ENCODE data around the gene ATP1B2.

ATP1B2 gene

DNA sequence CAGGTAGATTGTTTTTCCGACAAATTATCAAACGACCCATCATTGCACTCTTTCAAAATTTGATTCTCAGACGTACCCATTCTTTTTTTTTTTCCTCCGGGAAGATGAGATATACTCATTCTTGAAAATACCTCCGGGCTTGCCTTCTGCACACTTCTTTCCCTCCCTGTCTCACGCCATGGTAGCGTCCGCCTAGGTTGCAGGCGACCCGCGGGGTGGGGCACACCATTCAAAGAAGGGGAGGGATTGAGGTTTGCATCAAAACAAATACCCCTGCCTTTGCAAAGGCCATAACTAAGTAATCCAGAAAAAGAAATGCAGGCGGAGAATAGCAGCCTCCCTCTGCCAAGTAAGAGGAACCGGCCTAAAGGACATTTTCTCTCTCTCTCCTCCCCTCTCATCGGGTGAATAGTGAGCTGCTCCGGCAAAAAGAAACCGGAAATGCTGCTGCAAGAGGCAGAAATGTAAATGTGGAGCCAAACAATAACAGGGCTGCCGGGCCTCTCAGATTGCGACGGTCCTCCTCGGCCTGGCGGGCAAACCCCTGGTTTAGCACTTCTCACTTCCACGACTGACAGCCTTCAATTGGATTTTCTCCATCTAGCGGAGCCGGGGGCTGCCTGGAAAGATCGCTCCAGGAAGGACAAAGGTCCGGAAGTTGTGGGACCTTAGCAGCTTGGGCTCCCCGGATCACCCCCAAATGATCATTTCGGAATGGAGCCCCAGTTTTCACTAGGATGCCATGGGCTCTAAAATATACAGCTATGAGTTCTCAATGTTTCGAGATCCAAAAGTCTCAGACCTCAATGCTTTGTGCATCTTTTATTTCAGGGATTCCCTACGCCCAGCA, 35.7 kb downstream of the ATP1B2 start:
- peak; percentile 89 for DNase-seq

DNA sequence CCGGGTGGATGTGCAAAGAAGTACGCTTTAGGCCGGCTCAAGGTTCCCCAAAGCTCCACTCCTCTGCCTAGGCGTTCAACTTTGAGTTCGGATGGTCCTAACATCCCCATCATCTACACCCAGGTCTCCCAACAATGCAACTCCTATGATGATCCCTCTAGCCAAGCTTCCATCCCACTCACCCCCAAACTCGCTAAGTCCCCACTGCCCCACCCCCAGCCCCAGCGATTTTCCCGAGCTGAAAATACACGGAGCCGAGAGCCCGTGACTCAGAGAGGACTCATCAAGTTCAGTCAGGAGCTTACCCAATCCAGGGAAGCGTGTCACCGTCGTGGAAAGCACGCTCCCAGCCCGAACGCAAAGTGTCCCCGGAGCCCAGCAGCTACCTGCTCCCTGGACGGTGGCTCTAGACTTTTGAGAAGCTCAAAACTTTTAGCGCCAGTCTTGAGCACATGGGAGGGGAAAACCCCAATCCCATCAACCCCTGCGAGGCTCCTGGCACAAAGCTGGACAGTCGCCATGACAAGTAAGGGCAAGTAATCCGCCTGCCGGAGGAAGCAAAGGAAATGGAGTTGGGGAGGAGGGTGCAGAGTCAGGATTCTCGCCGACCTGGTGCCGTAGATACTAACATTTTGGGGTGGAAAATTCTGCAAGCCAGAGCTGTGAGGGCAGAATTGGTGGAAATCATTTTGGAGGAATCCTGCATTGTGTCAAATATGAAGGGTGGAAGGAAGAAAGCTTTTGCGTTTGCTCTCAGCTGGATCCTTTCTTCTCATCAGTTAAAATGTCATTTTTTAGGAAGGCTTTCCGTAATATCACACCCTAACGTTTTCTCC, 36.6 kb downstream of the ATP1B2 start, which contains the start of gene TP53:
TSS of gene TP53 (minus strand) at position 419 of the 836 bp plus-strand sequence. CDS start 10,896 bp downstream, outside the sequence.
- DNase-seq = peak; percentile 94

DNA sequence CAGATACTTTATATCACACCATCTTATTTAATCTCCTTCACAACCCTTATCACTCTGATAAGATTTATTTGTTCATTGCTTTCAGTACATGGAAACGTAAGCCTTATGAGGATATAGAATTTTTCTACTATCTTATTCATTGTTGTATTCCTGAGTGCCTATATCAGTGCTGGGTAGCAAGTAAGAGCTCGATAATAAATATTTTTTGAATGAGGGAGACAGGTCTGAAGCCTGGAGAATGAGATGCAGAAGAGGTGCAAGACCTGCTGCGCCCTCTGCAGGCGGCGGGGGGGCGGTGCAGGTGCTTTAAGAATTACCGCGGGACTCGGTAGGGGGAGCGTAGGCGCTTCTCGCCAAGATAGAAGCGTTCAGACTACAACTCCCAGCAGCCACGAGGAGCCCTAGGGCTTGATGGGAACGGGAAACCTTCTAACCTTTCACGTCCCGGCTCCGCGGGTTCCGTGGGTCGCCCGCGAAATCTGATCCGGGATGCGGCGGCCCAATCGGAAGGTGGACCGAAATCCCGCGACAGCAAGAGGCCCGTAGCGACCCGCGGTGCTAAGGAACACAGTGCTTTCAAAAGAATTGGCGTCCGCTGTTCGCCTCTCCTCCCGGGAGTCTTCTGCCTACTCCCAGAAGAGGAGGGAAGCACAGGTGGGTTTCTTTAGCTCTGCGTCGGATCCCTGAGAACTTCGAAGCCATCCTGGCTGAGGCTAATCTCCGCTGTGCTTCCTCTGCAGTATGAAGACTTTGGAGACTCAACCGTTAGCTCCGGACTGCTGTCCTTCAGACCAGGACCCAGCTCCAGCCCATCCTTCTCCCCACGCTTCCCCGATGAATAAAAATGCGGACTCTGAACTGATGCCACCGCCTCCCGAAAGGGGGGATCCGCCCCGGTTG, 37.4 kb downstream of the ATP1B2 start, which contains the start of gene WRAP53:
TSS of gene WRAP53 (plus strand) at position 570 of the 900 bp plus-strand sequence. CDS start at position 742, 172 bp downstream.
- peak; percentile 99 for DNase-seq

DNA sequence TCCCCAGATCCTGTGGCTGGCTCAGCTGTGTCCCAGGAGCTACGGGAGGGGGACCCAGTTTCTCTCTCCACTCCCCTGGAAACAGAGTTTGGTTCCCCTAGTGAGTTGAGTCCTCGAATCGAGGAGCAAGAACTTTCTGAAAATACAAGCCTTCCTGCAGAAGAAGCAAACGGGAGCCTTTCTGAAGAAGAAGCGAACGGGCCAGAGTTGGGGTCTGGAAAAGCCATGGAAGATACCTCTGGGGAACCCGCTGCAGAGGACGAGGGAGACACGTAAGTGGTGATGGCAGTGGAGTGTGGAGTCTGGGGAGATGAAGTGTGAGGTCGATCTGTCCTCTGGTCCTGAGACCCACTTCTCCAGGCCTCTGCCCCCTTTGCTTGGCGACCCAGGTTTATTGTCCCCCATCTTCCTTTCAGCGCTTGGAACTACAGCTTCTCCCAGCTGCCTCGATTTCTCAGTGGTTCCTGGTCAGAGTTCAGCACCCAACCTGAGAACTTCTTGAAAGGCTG, 38.1 kb downstream of the ATP1B2 start:
- DNase-seq = no peak

DNA sequence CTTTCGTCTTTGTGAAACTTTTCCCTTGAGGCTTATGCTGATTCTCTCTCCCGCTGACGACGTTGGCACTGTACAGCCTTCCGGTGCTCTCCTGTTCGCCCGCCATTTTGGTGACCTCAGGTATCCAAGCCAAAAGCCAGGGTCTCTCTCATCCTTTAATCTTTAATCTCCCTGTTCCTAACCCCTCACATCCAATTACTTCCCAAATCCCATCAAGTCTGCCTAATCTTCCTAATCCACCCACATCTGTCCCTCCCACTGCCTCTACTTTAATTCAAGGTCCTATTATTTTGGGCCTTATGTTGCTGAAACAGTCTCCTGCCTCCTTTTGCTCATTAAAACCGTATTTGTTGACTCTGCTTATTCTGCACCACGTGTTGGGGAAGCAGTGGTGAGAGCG, 44.9 kb downstream of the ATP1B2 start:
- no peak for DNase-seq

DNA sequence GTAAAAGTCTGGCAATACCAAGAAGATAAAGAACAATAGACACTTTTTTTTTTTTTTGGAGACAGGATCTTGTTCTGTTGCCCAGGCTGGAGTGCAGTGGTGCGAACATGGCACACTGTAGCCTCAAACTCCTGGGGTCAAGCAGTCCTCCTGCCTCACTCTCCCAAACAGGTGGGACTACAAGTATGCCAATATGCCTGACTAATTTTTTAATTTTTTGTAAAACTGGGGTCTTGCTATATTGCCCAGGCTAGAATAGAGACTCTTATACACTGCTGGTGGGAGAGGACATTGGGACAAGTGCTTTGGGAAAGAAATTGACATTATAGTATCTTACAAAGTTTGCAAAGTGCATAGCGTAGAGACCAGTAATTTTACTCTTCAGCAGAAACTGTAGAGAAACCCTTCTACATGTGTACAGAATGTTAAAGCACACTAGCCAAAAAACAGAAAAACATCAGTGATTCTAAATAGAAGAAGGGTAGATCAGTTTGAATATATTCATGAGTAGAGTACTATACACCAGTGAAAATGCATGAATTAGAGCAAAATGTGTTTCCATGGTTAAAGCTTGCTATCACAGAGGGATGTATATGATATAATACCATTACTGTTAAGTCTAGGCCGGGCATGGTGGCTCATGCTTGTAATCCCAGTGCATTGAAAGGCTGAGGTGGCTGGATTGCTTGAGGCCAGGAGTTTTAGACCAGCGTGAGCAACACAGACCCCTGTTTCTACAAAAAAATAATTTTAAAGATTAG, 47.3 kb downstream of the ATP1B2 start:
- no peak for DNase-seq

DNA sequence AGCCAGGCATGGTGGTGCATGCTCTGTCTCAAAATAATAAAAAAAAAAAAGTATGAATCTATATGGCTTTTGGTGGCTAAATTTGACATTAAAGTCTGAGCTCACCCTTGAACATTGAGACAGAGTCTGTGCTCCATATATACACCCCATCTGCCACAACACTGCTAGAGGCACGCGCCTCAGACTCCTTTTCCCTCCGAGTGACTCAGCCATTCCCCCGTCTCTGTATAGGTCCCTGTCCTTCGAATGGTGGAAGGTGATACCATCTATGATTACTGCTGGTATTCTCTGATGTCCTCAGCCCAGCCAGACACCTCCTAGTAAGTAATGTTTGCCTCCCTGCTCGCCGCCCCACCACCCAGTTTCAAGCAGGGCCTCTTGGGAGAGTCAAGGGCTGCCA, 49.8 kb downstream of the ATP1B2 start:
- DNase-seq = no peak

DNA sequence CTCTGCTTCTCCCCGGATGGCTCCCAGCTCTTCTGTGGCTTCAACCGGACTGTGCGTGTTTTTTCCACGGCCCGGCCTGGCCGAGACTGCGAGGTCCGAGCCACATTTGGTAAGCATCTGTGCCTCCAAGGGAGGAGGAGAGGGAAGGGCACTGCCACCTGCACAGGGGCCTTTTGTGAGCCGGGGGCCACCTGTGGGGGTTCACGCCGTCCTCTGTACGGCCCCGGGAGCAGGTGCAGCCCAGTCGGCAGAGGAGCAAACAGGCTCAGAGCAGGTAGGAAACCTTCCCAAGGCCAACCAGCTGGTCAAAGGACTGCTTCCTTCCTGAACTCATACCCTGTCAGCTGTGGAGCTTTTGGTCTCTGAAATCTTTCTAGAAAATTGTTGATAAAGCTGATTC, 51.0 kb downstream of the ATP1B2 start:
- no peak for DNase-seq

DNA sequence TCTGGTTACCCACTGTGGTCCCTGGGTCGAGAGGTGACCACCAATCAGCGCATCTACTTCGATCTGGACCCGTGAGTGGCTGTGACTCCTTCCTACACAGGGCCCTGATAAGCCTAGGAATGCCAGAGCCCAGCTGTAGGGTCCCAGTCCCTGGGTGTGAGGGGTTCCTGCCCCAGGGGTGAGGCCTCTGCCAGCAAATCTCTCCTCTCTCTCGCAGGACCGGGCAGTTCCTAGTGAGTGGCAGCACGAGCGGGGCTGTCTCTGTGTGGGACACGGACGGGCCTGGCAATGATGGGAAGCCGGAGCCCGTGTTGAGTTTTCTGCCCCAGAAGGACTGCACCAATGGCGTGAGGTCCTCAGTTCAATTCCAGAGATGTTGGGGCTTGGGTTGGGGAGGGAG, 52.0 kb downstream of the ATP1B2 start:
- DNase-seq = no peak

DNA sequence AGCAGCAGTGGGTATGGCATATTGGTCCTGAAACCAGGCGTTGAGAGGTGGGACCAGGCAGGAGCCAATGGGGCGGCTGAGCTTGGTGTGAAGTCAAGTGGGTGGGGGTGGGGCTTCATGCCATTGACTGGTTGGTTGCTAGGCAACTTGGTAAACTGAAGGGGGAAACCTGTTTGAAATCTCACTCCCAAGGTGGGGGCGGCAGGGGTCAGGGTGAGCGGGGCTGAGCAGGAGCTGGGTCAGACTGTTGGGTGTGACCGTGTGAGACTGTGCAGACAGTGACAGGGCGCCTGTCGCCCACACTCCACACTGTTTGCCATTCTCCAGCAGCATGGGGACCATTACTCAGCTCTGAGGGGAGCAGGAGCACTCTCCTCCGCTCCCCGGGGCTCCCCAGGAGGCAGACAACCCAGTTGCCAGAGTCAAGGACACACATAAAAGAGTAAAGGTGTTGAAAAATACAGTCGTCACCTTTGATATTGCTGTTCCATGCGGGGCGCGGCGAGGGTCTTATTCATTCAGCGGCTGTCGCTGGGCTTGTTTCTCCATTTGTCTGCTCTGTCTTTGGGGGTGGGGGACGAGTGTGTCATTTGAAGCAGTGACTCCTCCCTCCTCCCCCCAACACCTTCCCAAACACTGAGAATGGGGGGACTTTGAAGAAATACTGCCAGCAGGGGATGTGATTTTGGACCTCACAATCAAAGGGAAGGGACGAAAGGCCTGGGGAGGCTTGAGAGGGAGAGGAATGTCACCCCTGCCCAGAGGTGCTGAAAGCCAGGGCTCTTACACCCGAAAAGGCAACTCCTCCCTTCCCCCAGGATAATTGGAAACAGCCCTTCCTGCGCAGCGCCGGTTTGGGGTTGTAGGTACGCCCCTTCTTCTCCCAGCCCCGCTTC, 53.1 kb downstream of the ATP1B2 start:
- peak; percentile 73 for DNase-seq

DNA sequence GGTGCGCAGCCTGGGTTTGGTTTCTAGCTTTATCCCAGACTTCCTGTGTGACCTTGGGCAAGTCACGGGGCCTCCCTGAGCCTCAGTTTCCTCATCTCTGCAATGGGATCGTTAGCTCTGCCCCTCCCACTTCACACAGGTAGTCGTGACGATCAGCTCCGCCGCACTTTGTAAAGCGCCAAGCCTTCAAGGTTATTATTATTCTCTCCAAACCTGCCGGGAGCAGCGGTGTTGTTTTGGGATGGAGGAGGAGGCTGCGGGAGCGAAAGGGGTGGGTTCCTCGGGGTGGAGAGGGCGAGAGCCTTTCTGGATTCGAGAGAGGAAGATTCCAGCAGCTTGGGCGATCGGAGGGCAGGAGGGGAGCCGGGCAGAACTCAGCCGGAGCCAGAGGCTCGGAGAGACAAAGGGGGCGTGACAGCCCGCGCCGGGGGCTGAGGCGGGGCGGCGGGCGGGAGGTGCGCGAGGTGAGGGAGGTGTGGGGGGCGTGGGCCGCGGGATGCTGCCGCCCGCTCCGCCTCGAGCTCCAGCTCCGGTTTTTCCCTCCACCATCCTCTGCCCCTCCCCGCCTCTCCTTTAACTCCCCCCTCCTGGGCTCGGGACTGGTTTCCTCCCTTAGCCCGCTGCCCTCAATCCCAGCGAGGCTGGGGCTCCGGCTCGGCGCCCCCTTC, 54.0 kb downstream of the ATP1B2 start, which contains the start of gene EFNB3:
TSS of gene EFNB3 (plus strand) at position 602 of the 668 bp plus-strand sequence. CDS start 397 bp downstream, outside the sequence.
- peak; percentile 63 for DNase-seq

DNA sequence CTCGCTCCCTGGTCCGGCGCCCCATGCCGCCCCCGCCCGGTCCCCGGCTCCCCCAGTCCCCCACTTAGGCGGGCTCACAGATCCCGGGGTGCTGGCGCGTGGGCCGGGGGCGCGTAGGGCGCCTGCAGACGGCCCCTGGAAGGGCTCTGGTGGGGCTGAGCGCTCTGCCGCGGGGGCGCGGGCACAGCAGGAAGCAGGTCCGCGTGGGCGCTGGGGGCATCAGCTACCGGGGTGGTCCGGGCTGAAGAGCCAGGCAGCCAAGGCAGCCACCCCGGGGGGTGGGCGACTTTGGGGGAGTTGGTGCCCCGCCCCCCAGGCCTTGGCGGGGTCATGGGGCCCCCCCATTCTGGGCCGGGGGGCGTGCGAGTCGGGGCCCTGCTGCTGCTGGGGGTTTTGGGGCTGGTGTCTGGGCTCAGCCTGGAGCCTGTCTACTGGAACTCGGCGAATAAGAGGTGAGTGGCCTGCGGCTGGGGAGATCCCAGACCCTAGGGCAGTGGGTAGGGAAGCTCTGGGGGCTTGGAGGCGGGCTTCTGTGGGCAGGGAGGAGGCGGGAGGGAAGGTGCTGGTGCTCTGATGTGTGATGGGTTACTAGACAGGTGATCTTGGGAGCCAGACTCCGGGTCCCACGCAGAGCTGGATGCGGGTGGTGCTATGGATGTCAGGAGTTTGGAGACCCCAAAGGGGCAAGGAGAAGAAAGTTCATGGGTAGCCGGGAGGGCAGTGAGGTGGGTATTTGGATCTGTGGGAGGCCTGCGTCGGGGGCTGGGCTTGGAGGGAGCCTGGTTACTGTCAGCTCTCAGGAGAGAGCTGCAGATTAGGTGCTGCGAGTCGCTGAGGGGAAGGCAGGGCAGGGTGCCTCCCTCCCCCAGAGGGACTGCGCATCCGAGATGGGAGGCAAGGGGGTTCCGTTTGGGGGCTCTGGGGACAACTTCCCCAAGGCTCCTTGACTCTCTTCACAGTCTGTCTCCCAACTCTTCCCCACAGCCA, 54.8 kb downstream of the ATP1B2 start:
- no peak for DNase-seq

DNA sequence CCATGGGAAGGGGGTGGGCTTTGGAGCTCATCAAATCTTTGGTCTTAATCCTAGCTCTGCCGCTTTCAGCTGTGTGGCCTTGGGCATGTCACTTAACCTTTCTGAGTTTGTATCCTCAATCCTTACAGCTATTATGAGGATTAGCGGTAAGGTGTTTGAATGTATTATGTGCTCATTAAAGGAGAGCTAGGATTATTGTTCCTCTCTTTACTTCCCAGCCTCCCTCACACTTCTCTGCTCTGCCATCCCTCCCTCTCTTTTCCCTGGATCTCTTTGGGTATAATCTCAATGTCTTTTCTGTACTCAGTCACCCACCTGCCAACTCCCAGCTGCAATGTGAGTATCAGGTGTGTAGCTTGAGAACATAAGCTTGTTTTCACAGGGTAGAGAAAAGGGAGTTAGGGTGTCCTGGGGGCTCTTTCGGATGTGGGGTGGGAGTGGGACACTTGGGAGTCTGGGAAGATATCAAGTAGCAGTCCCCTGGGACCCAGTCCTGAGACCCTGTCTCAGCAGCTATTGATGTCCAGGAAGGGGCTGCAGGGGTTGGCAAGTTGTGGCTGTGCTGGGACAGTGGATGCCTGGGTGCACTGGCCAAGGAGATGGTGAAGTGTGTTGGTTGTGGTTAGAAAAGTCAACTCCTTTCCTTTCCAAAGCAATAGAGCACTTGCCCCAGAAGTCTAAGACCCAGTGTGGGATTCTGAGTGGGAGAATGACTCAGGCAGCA, 56.1 kb downstream of the ATP1B2 start:
- DNase-seq = no peak
